ENCODE results near the gene LRRC3.

DNA sequence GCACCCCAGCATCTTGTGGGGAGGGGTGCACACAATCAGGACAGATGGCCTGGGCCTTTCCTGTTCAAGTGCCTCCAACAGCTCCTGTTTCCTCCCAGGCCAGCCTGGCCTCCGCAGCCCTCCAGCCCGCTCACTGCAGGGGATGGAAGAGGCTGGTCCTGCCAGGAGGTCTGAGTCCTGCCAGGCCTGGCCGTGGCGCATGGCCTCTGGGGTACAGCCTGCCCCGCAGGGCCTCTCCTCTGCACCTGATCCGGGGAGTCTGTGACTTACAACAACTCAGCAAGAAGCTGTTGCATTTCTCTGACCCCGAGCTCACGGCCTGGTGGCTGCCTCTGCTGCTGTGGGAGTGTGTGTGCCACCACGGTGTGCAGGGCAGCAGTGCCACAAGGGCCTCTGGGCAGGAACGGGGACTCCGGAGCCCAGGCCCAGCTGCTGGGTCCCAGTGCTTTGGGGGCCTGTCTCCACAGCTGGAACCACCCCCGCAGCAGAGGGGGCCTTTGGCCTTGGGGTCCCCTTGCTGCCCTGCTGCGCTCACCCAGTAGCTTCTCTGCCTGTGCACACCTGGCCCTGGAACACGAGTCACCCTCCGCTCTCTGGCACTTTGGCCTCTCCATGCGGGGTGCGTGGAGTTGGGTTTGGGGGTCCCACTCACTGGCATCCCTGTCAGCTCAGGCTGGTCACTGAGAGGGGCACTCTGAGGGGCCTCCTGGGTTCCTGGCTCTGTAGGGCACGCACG lies 17.4 kb upstream of the LRRC3 start:
- no peak for TF ChIP-seq GATA2 (IDR thresholded peaks at IDR 0.05; ENCODE audit: low read depth, low read length)
- TF ChIP-seq GATA3 (IDR thresholded peaks at IDR 0.05; ENCODE audit: low read depth, low read length): no peak

All from SH-SY5Y (cell line).